Subcutaneous abdominal adipose tissue (tissue), 5 donors: Measurements from ENCODE around the gene NDST3.
"Not testable (repeated sequence)": the region's sequence is repeated elsewhere in the genome, so short reads cannot be mapped to it uniquely, and the experiment has no call there.

Source experiments
- H3K27ac ChIP-seq: one replicate; pipeline ENCODE4 v1.7.0; 2013; ENCODE audit warnings: low read depth, mild to moderate bottlenecking, inconsistent platforms, low read length, moderate library complexity
- H3K27me3 ChIP-seq, 5 donors: one replicate each; pipeline ENCODE4 v1.7.0; 2013; ENCODE audit warnings: low read length in 5 of 5, inconsistent platforms in 1 of 5; ENCODE audit not compliant: control insufficient read depth in 5 of 5, insufficient read depth in 4 of 5
- H3K36me3 ChIP-seq, 5 donors: one replicate each; pipeline ENCODE4 v1.7.0; 2013; ENCODE audit warnings: low read length in 5 of 5; ENCODE audit not compliant: control insufficient read depth in 5 of 5, insufficient read depth in 5 of 5
- H3K4me1 ChIP-seq, 5 donors: one replicate each; pipeline ENCODE4 v1.7.0; 2013; ENCODE audit warnings: low read length in 5 of 5, mild to moderate bottlenecking in 3 of 5, moderate library complexity in 1 of 5; ENCODE audit not compliant: control insufficient read depth in 5 of 5, insufficient read depth in 5 of 5
- H3K4me3 ChIP-seq, 5 donors: one replicate each; pipeline ENCODE4 v1.7.0; 2013; ENCODE audit warnings: low read length in 5 of 5, low read depth in 1 of 5
- H3K9ac ChIP-seq, 5 donors: one replicate each; pipeline ENCODE4 v1.7.0; 2013; ENCODE audit warnings: low read length in 5 of 5, mild to moderate bottlenecking in 4 of 5, moderate library complexity in 3 of 5
- H3K9me3 ChIP-seq, 5 donors: one replicate each; pipeline ENCODE4 v1.7.0; 2013; ENCODE audit warnings: low read length in 5 of 5; ENCODE audit not compliant: control insufficient read depth in 5 of 5
- donor health status: healthy.
- donor health status: healthy.
- donor health status: healthy.
- donor health status: healthy.
- donor health status: healthy.

The NDST3 gene

DNA sequence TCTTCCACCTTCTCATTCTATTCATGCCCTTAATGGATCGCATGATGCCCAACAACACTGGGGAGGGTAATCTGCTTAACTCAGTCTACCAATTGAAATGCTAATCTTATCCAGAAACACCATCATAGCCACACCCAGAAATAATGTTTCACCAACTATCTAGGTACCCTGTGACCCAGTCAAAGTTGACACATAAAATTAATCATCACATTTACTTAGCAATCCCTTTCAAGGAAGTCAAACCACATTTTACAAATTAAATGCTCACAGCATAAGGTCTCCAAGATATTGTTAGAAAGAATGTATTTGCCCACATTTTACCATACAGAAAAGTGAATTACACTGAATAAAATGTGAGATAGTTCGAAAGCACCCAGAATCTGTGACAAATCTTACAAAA lies 226.0 kb downstream of the NDST3 start:
- Histone ChIP-seq H3K9me3 (no peaks in the 10 kb centered on the region), H3K4me3 (no peak overlapping the region), H3K27me3 (peaks cover 0 to 3% (median 0%) of the 10 kb centered on the region in 5 donors), H3K27ac (no peak overlapping the region), H3K36me3 (no peaks in the 10 kb centered on the region), H3K9ac (no peak overlapping the region), H3K4me1 (peaks cover 0 to 3% (median 3%) of the 10 kb centered on the region in 5 donors)

DNA sequence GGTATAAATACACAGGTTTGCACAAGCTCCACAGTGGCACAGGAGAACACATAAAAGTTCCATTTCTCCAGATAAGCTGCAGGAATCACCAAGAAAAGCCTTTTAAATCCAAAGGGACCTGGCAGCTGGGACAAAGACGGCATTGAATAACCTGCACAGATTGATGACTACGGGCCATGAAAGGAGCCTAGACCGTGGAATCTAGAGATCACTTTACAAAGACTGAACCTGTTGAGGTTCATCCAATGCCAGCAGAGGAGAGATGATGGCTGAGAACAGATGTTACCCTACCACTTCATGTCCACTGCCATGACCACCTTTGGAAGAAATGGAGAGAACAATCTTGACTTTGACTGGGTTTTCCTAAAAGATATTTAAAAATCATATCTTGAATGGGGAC lies 229.8 kb downstream of the NDST3 start:
- H3K9me3 ChIP-seq = no peaks in the 10 kb centered on the region
- H3K36me3 ChIP-seq = no peaks in the 10 kb centered on the region
- peaks cover 0 to 3% (median 0%) of the 10 kb centered on the region in 5 donors for H3K27me3 ChIP-seq
- peaks cover 0 to 9% (median 3%) of the 10 kb centered on the region in 5 donors for H3K4me1 ChIP-seq
- no peak overlapping the region for H3K27ac ChIP-seq
- no peak overlapping the region for H3K4me3 ChIP-seq
- no peak overlapping the region for H3K9ac ChIP-seq

DNA sequence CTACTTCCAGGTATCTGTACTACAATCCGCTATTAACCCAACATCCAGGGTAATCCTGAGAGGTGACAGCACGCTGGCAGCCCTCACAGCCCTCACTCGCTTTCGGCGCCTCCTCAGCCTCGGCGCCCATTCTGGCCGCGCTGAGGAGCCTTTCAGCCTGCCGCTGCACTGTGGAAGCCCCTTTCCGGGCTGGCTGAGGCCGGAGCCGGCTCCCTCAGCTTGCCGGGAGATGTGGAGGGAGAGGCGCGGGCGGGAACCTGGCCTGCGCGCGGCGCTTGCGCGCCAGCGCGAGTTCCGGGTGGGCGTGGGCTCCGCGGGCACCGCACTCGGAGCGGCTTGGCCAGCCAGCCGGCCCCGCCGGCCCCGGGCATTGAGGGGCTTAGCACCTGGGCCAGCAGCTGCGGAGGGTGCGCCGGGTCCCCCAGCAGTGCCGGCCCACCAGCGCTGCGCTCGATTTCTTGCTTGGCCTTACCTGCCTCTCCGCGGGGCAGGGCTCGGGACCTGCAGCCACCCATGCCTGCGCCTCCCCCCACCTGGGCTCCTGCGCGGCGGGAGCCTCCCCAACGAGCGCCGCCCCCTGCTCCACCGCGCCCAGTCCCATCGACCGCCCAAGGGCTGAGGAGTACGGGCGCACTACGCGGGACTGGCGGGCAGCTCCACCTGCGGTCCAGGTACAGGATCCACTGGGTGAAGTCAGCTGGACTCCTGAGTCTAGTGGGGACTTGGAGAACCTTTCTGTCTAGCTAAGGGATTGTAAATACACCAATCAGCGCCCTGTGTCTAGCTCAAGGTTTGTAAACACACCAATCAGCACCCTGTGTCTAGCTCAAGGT lies 231.2 kb downstream of the NDST3 start:
- Histone ChIP-seq H3K4me1 (peaks cover 0 to 9% (median 3%) of the 10 kb centered on the region in 5 donors), H3K27me3 (peaks cover 0 to 3% (median 0%) of the 10 kb centered on the region in 5 donors), H3K9ac (no peak overlapping the region), H3K27ac (no peak overlapping the region), H3K36me3 (no peaks in the 10 kb centered on the region), H3K9me3 (no peaks in the 10 kb centered on the region), H3K4me3 (peak overlapping the region; percentile 29 to 73 (median 58))

DNA sequence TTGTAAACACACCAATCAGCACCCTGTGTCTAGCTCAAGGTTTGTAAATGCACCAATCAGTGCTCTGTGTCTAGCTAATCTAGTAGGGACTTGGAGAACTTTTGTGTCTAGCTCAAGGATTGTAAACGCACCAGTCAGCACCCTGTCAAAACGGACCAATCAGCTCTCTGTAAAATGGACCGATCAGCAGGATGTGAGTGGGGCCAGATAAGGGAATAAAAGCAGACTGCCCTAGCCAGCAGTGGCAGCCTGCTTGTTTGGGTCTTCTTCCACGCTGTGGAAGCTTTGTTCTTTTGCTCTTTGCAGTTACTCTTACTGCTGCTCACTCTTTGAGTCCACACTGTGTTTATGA lies 231.8 kb downstream of the NDST3 start:
- not testable (repeated sequence) for H3K4me1 ChIP-seq, H3K36me3 ChIP-seq, H3K27ac ChIP-seq, H3K9ac ChIP-seq, H3K4me3 ChIP-seq, H3K27me3 ChIP-seq, H3K9me3 ChIP-seq

DNA sequence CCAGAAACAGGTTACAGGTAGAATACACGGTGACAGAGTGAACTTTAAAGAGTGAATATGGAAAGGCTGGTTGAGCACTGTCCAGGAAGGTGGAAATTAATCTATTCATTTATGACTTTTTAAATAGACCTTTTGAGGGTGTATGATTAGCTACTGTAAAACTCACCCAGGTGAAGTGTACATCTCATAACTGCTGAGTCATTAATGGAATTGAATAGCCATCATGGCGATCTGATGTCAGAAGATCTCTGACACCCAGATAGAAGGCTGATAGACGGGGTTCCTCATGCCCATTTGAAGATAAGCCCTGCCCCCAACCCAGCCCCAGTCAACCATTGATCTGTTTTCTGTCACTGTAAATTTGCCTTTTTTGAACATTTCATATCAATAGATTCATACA lies 234.5 kb downstream of the NDST3 start:
- Histone ChIP-seq H3K27ac (no peak overlapping the region), H3K9ac (no peak overlapping the region), H3K9me3 (no peaks in the 10 kb centered on the region), H3K36me3 (no peaks in the 10 kb centered on the region), H3K4me1 (peaks cover 0 to 9% (median 3%) of the 10 kb centered on the region in 5 donors), H3K27me3 (peaks cover 0 to 3% (median 0%) of the 10 kb centered on the region in 5 donors), H3K4me3 (no peak overlapping the region)

DNA sequence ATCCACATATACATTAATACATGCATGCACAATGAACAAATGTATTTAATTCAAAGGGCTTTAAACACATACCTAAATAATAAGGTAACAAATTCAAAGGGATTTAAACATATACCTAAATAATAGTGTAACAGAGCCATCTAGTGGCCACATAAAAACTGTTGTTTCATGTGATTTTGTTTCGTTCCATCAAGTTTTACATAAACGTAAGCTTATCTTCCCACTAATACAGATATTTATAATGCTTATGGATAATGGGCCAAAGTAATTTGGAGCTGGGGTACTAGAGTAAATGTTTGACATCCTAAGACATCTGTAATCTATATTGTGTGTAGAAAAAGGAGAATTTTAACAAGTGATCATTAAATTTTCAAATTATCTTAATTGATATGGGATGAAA lies 236.2 kb downstream of the NDST3 start:
- no peaks in the 10 kb centered on the region for H3K36me3 ChIP-seq
- H3K27ac ChIP-seq = no peak overlapping the region
- H3K4me3 ChIP-seq = no peak overlapping the region
- no peaks in the 10 kb centered on the region for H3K27me3 ChIP-seq
- H3K4me1 ChIP-seq = peaks cover 0 to 4% (median 0%) of the 10 kb centered on the region in 5 donors
- no peak overlapping the region for H3K9ac ChIP-seq
- H3K9me3 ChIP-seq = no peaks in the 10 kb centered on the region

DNA sequence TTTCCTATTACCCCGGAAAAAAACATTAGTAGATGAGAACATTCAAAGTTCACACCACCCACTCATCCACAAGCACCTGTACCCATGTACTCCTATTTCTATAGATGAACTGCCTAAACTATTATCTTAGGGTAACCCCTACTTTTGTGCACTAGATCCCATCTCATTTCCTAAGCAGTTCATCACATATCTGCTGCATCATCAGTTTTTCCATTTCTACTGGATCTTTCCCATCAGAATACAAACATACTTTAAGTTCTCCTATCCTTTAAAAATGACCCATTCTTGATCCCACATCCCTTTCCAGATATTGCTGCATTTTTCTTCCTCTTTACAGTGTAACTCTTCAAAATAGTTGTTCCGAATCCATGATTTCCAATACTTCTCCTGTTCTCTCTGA lies 237.5 kb downstream of the NDST3 start:
- Histone ChIP-seq H3K9me3 (no peaks in the 10 kb centered on the region), H3K36me3 (no peaks in the 10 kb centered on the region), H3K27me3 (no peaks in the 10 kb centered on the region), H3K27ac (no peak overlapping the region), H3K4me1 (no peaks in the 10 kb centered on the region), H3K4me3 (no peak overlapping the region), H3K9ac (no peak overlapping the region)

DNA sequence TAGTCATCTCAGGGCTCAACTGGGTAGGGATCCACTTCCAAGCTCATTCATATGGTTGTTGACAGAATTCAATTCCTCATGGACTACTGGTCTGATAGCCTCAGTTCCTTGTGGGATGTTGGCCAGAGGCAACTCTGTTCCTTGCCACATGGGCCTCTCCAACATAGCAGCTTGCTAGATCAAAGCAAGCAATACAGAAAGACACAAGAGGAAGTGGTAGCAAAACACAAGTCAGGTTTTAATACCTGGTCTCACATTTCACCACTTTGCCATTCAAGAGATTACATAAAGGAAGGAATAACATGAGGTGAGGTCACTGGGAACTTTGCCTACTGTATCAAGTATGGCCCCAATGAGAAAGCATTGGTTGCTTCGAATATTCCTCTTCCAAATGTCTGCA lies 239.4 kb downstream of the NDST3 start:
- Histone ChIP-seq H3K9ac (no peak overlapping the region), H3K27ac (no peak overlapping the region), H3K27me3 (no peaks in the 10 kb centered on the region), H3K4me3 (no peak overlapping the region), H3K36me3 (no peaks in the 10 kb centered on the region), H3K4me1 (peaks cover 0 to 3% (median 0%) of the 10 kb centered on the region in 5 donors), H3K9me3 (no peaks in the 10 kb centered on the region)

DNA sequence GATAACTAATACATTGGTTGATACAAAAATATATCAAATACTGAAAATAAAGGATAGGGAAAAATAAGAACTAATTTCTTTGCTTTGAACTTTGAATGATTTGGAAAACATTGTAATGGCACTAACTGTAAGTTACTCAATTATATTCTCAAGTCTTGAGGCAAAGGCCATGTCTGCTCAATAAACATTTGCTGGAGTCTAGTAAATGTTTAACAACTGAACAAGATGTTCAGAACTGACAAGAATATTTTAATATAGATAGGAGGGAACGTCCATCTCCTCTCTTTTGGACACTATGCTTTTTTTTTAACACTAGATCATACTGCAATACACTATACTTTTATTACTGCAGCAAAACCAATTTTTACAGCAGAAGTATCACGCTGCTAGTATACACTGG lies 242.3 kb downstream of the NDST3 start:
- no peaks in the 10 kb centered on the region for H3K9me3 ChIP-seq
- no peak overlapping the region for H3K27ac ChIP-seq
- H3K9ac ChIP-seq = no peak overlapping the region
- H3K36me3 ChIP-seq = peaks cover 0 to 3% (median under 1%) of the 10 kb centered on the region in 5 donors
- no peak overlapping the region for H3K4me3 ChIP-seq
- no peaks in the 10 kb centered on the region for H3K27me3 ChIP-seq
- peaks cover 0 to 22% (median 19%) of the 10 kb centered on the region in 5 donors for H3K4me1 ChIP-seq

DNA sequence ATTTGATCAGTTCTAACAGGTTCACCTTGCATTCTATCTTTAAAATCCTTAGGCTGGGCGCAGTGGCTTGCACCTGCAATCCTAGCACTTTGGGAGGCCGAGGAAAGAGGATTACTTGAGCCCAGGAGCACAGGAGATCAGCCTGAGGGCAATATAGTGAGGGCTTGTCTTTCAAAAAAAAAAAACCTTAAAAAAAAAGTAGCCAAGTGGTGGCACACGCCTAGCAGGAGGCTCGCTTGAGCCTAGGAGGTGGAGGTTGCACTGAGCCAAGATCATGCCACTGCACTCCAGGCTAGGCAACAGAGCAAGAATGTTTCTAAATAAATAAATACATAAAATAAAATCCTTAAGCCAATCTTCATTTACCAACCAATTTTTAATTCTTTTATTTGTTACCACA lies 243.0 kb downstream of the NDST3 start:
- Histone ChIP-seq H3K4me1 (peaks cover 0 to 22% (median 19%) of the 10 kb centered on the region in 5 donors), H3K27ac (no peak overlapping the region), H3K27me3 (no peaks in the 10 kb centered on the region), H3K36me3 (peaks cover 0 to 5% (median 2%) of the 10 kb centered on the region in 5 donors), H3K9ac (no peak overlapping the region), H3K9me3 (no peaks in the 10 kb centered on the region), H3K4me3 (no peak overlapping the region)
